HepG2 (cell line): Measurements from ENCODE around the gene CHST14. TPM values are rescaled to one million over a fixed set of nuclear protein-coding genes. Genes with fewer than 3 reads are reported as not detected.

Source experiments
- ATAC-seq: fragments of 200-7000 bp; cut with Tn5 transposase; 3 replicates; pipeline ENCODE4 v1.9.1; 2020; ENCODE audit warnings: mild to moderate bottlenecking, moderate library complexity
- BruUV-seq: library from RNA; stranded (reverse); fragments of 400-500 nt; replicated peaks from 2 replicates; lab custom pipeline; 2021; lab: Mats Ljungman, UMichigan
- CTCF ChIA-PET: fragments of 300-600 bp; formaldehyde crosslinking; extraction: SDS; loops from one replicate; lab custom pipeline; 2021; ENCODE audit warnings: low total read pairs, inconsistent platforms, low intra/inter-chr PET ratio; lab: Yijun Ruan, JAX
- POLR2A ChIA-PET: fragments of 350-600 bp; sonication (Branson Sonifier 250); formaldehyde crosslinking; loops from one replicate; lab custom pipeline; 2020; ENCODE audit warnings: antibody characterized with exemption, inconsistent platforms; lab: Yijun Ruan, JAX
- DNase-seq: peaks from one replicate; pipeline ENCODE4 v3.0.0-alpha.2; 2015; ENCODE audit warnings: low spot score
- FAIRE-seq: peaks from 3 replicates; lab custom pipeline; 2011; peaks lifted over from hg19 to GRCh38; lab: Jason Lieb, UNC
- H2AFZ ChIP-seq: one replicate; pipeline ENCODE4 v1.6.1; 2011; ENCODE audit warnings: low read length, inconsistent platforms
- H3K27ac ChIP-seq: fragments of 300-600 bp; 3 replicates; pipeline ENCODE4 v1.8.0; 2011; ENCODE audit warnings: mixed run types, mild to moderate bottlenecking, mixed read lengths, low read length, inconsistent platforms; ENCODE audit not compliant: insufficient read depth; ENCODE audit errors: extremely low read length
- H3K27me3 ChIP-seq, 2 experiments: fragments of 200-600 bp in 1 of 2; 2 replicates in 1 of 2; 3 replicates in 1 of 2; pipeline versions ENCODE4 v1.6.0 to v1.8.0; 2011; ENCODE audit warnings: low read length in 2 of 2, mild to moderate bottlenecking in 2 of 2, moderate library complexity in 2 of 2, inconsistent platforms in 1 of 2; ENCODE audit not compliant: insufficient read depth in 2 of 2, control insufficient read depth in 1 of 2
- H3K36me3 ChIP-seq, 2 experiments: fragments of 200-600 bp in 1 of 2; replicated peaks in 1 of 2; 2 replicates in 1 of 2; 3 replicates in 1 of 2; pipeline versions ENCODE4 v1.5.1 to v1.8.0; 2011; ENCODE audit warnings: low read length in 2 of 2, inconsistent platforms in 1 of 2; ENCODE audit not compliant: insufficient read depth in 2 of 2, control insufficient read depth in 1 of 2
- H3K4me1 ChIP-seq: 2 replicates; pipeline ENCODE4 v1.5.1; 2012; ENCODE audit warnings: low read length, inconsistent platforms; ENCODE audit not compliant: insufficient read depth
- H3K4me2 ChIP-seq: 2 replicates; pipeline ENCODE4 v1.6.0; 2011; ENCODE audit warnings: low read depth, low read length, inconsistent platforms
- H3K4me3 ChIP-seq, 3 experiments: fragments of 200-600 bp in 1 of 3; sonication (generic), shearing (Covaris generic) in 1 of 3; replicated peaks in 1 of 3; 2 replicates each; pipeline ENCODE4 v1.5.1; 2011 to 2016; ENCODE audit warnings: low read length in 3 of 3, inconsistent platforms in 2 of 3, low read depth in 2 of 3, mild to moderate bottlenecking in 2 of 3, control low read depth in 1 of 3, mixed read lengths in 1 of 3; ENCODE audit not compliant: insufficient read depth in 1 of 3
- H3K79me2 ChIP-seq: one replicate; pipeline ENCODE4 v1.6.1; 2011; ENCODE audit warnings: low read length, inconsistent platforms; ENCODE audit not compliant: insufficient read depth
- H3K9ac ChIP-seq: 2 replicates; pipeline ENCODE4 v1.6.0; 2011; ENCODE audit warnings: mild to moderate bottlenecking, low read depth, low read length, inconsistent platforms; ENCODE audit not compliant: insufficient read depth
- H3K9me3 ChIP-seq: 2 replicates; pipeline ENCODE4 v1.5.1; 2012; ENCODE audit warnings: mild to moderate bottlenecking, low read length
- H4K20me1 ChIP-seq: 2 replicates; pipeline ENCODE4 v1.6.0; 2011; ENCODE audit warnings: inconsistent platforms, mild to moderate bottlenecking, low read length, moderate library complexity; ENCODE audit not compliant: insufficient read depth
- BRCA1 ChIP-seq: sonication (generic); formaldehyde crosslinking; IDR thresholded peaks from 2 replicates; pipeline ENCODE4 v1.4.0; 2020; ENCODE audit warnings: missing genetic modification reagents
- HOXA9 ChIP-seq: sonication (generic); formaldehyde crosslinking; IDR thresholded peaks from 2 replicates; pipeline ENCODE4 v1.8.1; 2022; ENCODE audit warnings: missing genetic modification reagents, mild to moderate bottlenecking, moderate library complexity, borderline replicate concordance
- MTA3 ChIP-seq: sonication (generic); formaldehyde crosslinking; IDR thresholded peaks from 2 replicates; pipeline ENCODE4 v1.4.0; 2020; ENCODE audit warnings: missing genetic modification reagents
- MXD4 ChIP-seq: IDR thresholded peaks from 2 replicates; pipeline ENCODE4 v1.6.1; 2016; ENCODE audit warnings: mild to moderate bottlenecking, missing biosample characterization, missing genetic modification reagents
- NBN ChIP-seq: fragments of 450-650 bp; conservative IDR thresholded peaks from 2 replicates; pipeline ENCODE4 v1.6.1; 2017
- NFYC ChIP-seq: IDR thresholded peaks from 2 replicates; pipeline ENCODE4 v1.6.1; 2016; ENCODE audit warnings: missing genetic modification reagents, missing compliant biosample characterization
- NR2F1 ChIP-seq, 2 experiments: fragments of 450-650 bp in 1 of 2; formaldehyde crosslinking in 1 of 2; IDR thresholded peaks; 2 replicates each; pipeline versions ENCODE4 v1.5.0 to v1.6.1; 2016 to 2020; ENCODE audit warnings: mild to moderate bottlenecking in 1 of 2, missing compliant biosample characterization in 1 of 2, missing genetic modification reagents in 1 of 2, moderate library complexity in 1 of 2
- SOX13 ChIP-seq, 3 experiments: fragments of 450-650 bp in 1 of 3; sonication (generic) in 1 of 3; formaldehyde crosslinking in 1 of 3; IDR thresholded peaks in 2 of 3; conservative IDR thresholded peaks in 1 of 3; 2 replicates each; pipeline versions ENCODE4 v1.5.0 to v1.6.1; 2016 to 2020; ENCODE audit warnings: antibody characterized with exemption in 1 of 3, mild to moderate bottlenecking in 1 of 3, missing compliant biosample characterization in 1 of 3, missing genetic modification reagents in 1 of 3, moderate library complexity in 1 of 3
- TAF15 ChIP-seq: fragments of 200-400 bp; formaldehyde crosslinking; IDR thresholded peaks from one replicate; pipeline ENCODE4 v1.6.1; 2018; ENCODE audit warnings: mild to moderate bottlenecking, low read depth, low read length; ENCODE audit not compliant: poor library complexity, severe bottlenecking
- TFDP2 ChIP-seq: sonication (generic); formaldehyde crosslinking; IDR thresholded peaks from 2 replicates; pipeline ENCODE4 v1.4.0; 2020; ENCODE audit warnings: missing genetic modification reagents
- ZBTB1 ChIP-seq: sonication (generic); formaldehyde crosslinking; IDR thresholded peaks from 2 replicates; pipeline ENCODE4 v1.4.0; 2020; ENCODE audit warnings: missing genetic modification reagents, borderline replicate concordance
- ZBTB44 ChIP-seq: sonication (generic); formaldehyde crosslinking; IDR thresholded peaks from 2 replicates; pipeline ENCODE4 v1.4.0; 2020; ENCODE audit warnings: missing genetic modification reagents
- ZFAT ChIP-seq: sonication (generic); formaldehyde crosslinking; conservative IDR thresholded peaks from 2 replicates; pipeline ENCODE4 v1.8.1; 2023; ENCODE audit warnings: missing genetic modification reagents, inconsistent platforms
- ZNF260 ChIP-seq: sonication (generic); formaldehyde crosslinking; IDR thresholded peaks from 2 replicates; pipeline ENCODE4 v1.4.0; 2020; ENCODE audit warnings: missing genetic modification reagents, low read depth, mild to moderate bottlenecking, borderline replicate concordance
- ZNF709 ChIP-seq: sonication (generic); formaldehyde crosslinking; IDR thresholded peaks from 2 replicates; pipeline ENCODE4 v1.5.0; 2020; ENCODE audit warnings: mild to moderate bottlenecking, missing genetic modification reagents
- WGBS: methylation state at CpG from one replicate; pipeline ENCODE4 v1.1.6; 2017; ENCODE audit warnings: low lambda C conversion rate; 5-methylcytosine and 5-hydroxymethylcytosine counted together
- in situ Hi-C: cut with HindIII; loops from 2 replicates; pipeline ENCODE4 v1.10.0; 2017; ENCODE audit warnings: low pct_unique_long_range_greater_than_20kb; ENCODE audit not compliant: extremely low pct_ligation_motif_present
- intact Hi-C: fragments of 100-400 bp; cut with micrococcal nuclease; formaldehyde crosslinking; loops from one replicate; pipeline ENCODE4 v1.10.0; 2022; ENCODE audit not compliant: unreplicated experiment
- polyA plus RNA-seq, 8 experiments: library from polyadenylated mRNA; depleted of rRNA in 3 of 8; stranded (reverse) in 7 of 8; unstranded in 1 of 8; fragments of >200 nt; fragmentation: Illumina TruSeq in 4 of 8; extraction: Trizol in 4 of 8; gene quantifications; 2 replicates each; pipeline versions ENCODE4 v1.2.1 to v1.2.3, GENCODE V29; 2011 to 2016; ENCODE audit warnings: low read depth in 4 of 8, missing spikeins in 1 of 8, mixed read lengths in 1 of 8; ENCODE audit not compliant: insufficient read depth in 1 of 8
- total RNA-seq, 5 experiments: library from RNA; depleted of rRNA; stranded (reverse); fragments of >200 nt; fragmentation: Illumina TruSeq; extraction: Trizol; gene quantifications; 2 replicates each; pipeline ENCODE4 v1.2.3, GENCODE V29; 2016; ENCODE audit warnings: low read depth in 1 of 5

The CHST14 gene
- total and polyA plus RNA-seq, 2 of the 13 experiments (the other 11 are each of a cell fraction or from before 2014, with no cell fraction given) = 8.9 to 12.4 TPM

- POLR2A ChIA-PET = no interaction called here
- peaks cover 0 to 16% of the 10 kb centered on the region in 2 experiments; a peak in 3 of 5 replicates for H3K27me3 ChIP-seq
- no peak overlapping the region for H3K27ac ChIP-seq
- no peak overlapping the region for H3K4me2 ChIP-seq
- in situ Hi-C loops (no loop called here), intact Hi-C loops (no loop called here)
- no TSS peak for BruUV-seq
- H3K9me3 ChIP-seq = no peaks in the 10 kb centered on the region
- WGBS = 17% methylated on average over 2 of the region's 2 CpGs
- ATAC-seq (no peak), FAIRE-seq (no peak), DNase-seq (no peak)
- H2AFZ ChIP-seq = no peak overlapping the region
- no peak overlapping the region for H3K9ac ChIP-seq
- no peak overlapping the region for H3K4me3 ChIP-seq
- no peaks in the 10 kb centered on the region for H4K20me1 ChIP-seq
- no peaks in the 10 kb centered on the region for H3K36me3 ChIP-seq
- H3K79me2 ChIP-seq = no peaks in the 10 kb centered on the region
- H3K4me1 ChIP-seq = no peaks in the 10 kb centered on the region
- CTCF ChIA-PET = no interaction called here
- no peak for TF ChIP-seq MTA3 (CRISPR knock-in tag)
- TF ChIP-seq ZBTB44 = no peak
- no peak for TF ChIP-seq HOXA9
- no peak for TF ChIP-seq ZFAT (CRISPR knock-in tag)
- TF ChIP-seq TAF15 = no peak
- no peak for TF ChIP-seq MXD4
- TF ChIP-seq NR2F1 (CRISPR knock-in tag; IDR thresholded peaks at IDR 0.05) = no peak
- TF ChIP-seq NBN = no peak
- no peak for TF ChIP-seq BRCA1
- no peak for TF ChIP-seq ZBTB1 (CRISPR knock-in tag)
- no peak for TF ChIP-seq TFDP2
- no peak for TF ChIP-seq SOX13 (IDR thresholded peaks at IDR 0.05)
- TF ChIP-seq SOX13 (CRISPR knock-in tag; conservative IDR thresholded peaks at IDR 0.05 in 1 of 2, IDR thresholded peaks at IDR 0.05 in 1 of 2) = no peak
- TF ChIP-seq NFYC = no peak
- no peak for TF ChIP-seq ZNF709 (CRISPR knock-in tag)
- no peak for TF ChIP-seq ZNF260 (CRISPR knock-in tag)
These were observed 13.1 kb downstream of the CHST14 start for GRCh38 chr15:40483919-40484318.
